Heart left ventricle (tissue), 16 donors: Measurements from ENCODE around the gene FAM171A2. TPM values are rescaled to one million over a fixed set of nuclear protein-coding genes. Genes with fewer than 3 reads are reported as not detected.

Experiments
- ATAC-seq, 4 donors: fragments of 200-7000 bp; cut with Tn5 transposase; one replicate each; pipeline ENCODE4 v1.9.1; 2020 to 2022; ENCODE audit warnings: moderate library complexity in 4 of 4, mild to moderate bottlenecking in 3 of 4, moderate number of reproducible peaks in 1 of 4
- DNase-seq, 5 donors: peaks; one replicate each; pipeline ENCODE4 v3.0.0-alpha.2; 2020
- H3K27ac ChIP-seq, 12 donors: fragments of 200-600 bp; sonication (generic) in 4 of 12; one replicate each; pipeline versions ENCODE4 v1.5.0 to v1.8.0; 2016 to 2022; ENCODE audit warnings: mild to moderate bottlenecking in 2 of 12
- H3K27me3 ChIP-seq, 9 donors: fragments of 200-600 bp; sonication (generic) in 2 of 9; one replicate each; pipeline versions ENCODE4 v1.5.1 to v1.8.0; 2016 to 2022; ENCODE audit warnings: mild to moderate bottlenecking in 3 of 9
- H3K36me3 ChIP-seq, 9 donors: fragments of 200-600 bp; sonication (generic) in 2 of 9; one replicate each; pipeline versions ENCODE4 v1.5.0 to v1.8.0; 2018 to 2022; ENCODE audit warnings: mild to moderate bottlenecking in 2 of 9
- H3K4me1 ChIP-seq, 12 donors: fragments of 200-600 bp; sonication (generic) in 4 of 12; one replicate each; pipeline versions ENCODE4 v1.5.0 to v1.8.0; 2016 to 2022; ENCODE audit warnings: mild to moderate bottlenecking in 3 of 12
- H3K4me3 ChIP-seq, 12 donors: fragments of 200-600 bp; sonication (generic) in 4 of 12; one replicate each; pipeline versions ENCODE4 v1.5.0 to v1.8.0; 2017 to 2022; ENCODE audit warnings: mild to moderate bottlenecking in 9 of 12, moderate library complexity in 4 of 12
- H3K9me3 ChIP-seq, 12 donors: fragments of 200-600 bp; sonication (generic) in 4 of 12; one replicate each; pipeline versions ENCODE4 v1.5.0 to v1.8.0; 2016 to 2022; ENCODE audit warnings: mild to moderate bottlenecking in 1 of 12
- CTCF ChIP-seq, 12 donors: fragments of 200-600 bp; sonication (generic) in 4 of 12; IDR thresholded peaks; one replicate each; pipeline versions ENCODE4 v1.5.0 to v1.8.0; 2018 to 2022; ENCODE audit warnings: antibody characterized with exemption in 12 of 12, mild to moderate bottlenecking in 5 of 12
- POLR2A ChIP-seq, 2 donors: fragments of 450-650 bp; IDR thresholded peaks; one replicate each; pipeline ENCODE4 v1.6.1; 2017; ENCODE audit warnings: antibody characterized with exemption in 2 of 2, mild to moderate bottlenecking in 2 of 2, moderate library complexity in 2 of 2
- WGBS, 4 donors: extraction: QIAGEN DNeasy Blood & Tissue Kit in 2 of 4; methylation state at CpG; one replicate each; pipeline versions ENCODE4 v1.1.5 to v1.1.7; 2013 to 2018; 5-methylcytosine and 5-hydroxymethylcytosine counted together
- intact Hi-C, 10 donors: fragments of 100-400 bp; cut with DNase I; formaldehyde crosslinking; loops; one replicate each; pipeline versions ENCODE4 v1.11.1 to v1.14.2; 2022
- polyA plus RNA-seq, 2 donors: library from polyadenylated mRNA; stranded (reverse); fragments of 200-250 nt; gene quantifications; one replicate each; pipeline ENCODE4 v1.2.3, GENCODE V29; 2013
- total RNA-seq, 9 donors: library from RNA; depleted of rRNA in 2 of 9; stranded (reverse); fragments of >200 nt in 2 of 9; fragmentation: NEBNext Ultra II Directional in 3 of 9; extraction: Animal tissue kit (Norgen Biotek cat#: 25700) in 3 of 9; gene quantifications; one replicate each; pipeline versions ENCODE4 v1.1.0 to v1.2.4, GENCODE V29; 2016 to 2023
- donor health status: ischemic (EF 13 %, LVEDD 7.1; RV severe dilation, severe dysfunction).
- donor health status: healthy with polysubstance abuse.
- donor health status: DM: no; HTN: yes; CAD: no.
- donor health status: DM: no; HTN: no; CAD: no.
- donor health status: ischemic (EF 25% LVEDD 6.9; RV normal size, moderate dysfunction).
- donor health status: ischemic (EF 25% LVEDD 5.7; RV mildly dilated, moderate dysfunction).
- donor health status: healthy.
- donor health status: DM: yes; HTN: yes; CAD: no.
- donor health status: ischemic (EF 35%, LVEDD 5.7; RV mildly dilated, moderate dysfunction).
- donor health status: nonischemic (EF 11% LVEDD 7.7; RV severe dilation, severe dysfunction).
- donor health status: DM: yes; HTN: yes; CAD: no.
- donor health status: PGD.
- donor health status: ischemic (EF 29% LVEDD 5.4; RV normal size, mild dysfunction).
- donor health status: nonischemic (EF 23%, LVEDD 6.1; RV moderate dilation, normal function).

Gene FAM171A2
- total and polyA plus RNA-seq, 11 donors: 0.40 to 2.1 (median 0.77) TPM

- H3K9me3 ChIP-seq: no peaks in the 10 kb centered on the region
- TF ChIP-seq POLR2A (IDR thresholded peaks at IDR 0.05): no peak
- no peak for TF ChIP-seq CTCF (IDR thresholded peaks at IDR 0.05)
- H3K4me1 ChIP-seq: peaks cover 0 to 19% (median 13%) of the 10 kb centered on the region in 12 donors
- no peaks in the 10 kb centered on the region for H3K36me3 ChIP-seq
- intact Hi-C loops: loop anchor here in 1 of 10 donors (10.0 kb wide), 1 partner anchor 61 kb away; no protein-coding TSS in a partner anchor
- 61 to 72% (median 67%) methylated on average over 14 to 16 of the region's 16 CpGs for WGBS, 4 donors
- peaks cover 0 to 21% (median 4%) of the 10 kb centered on the region in 9 donors for H3K27me3 ChIP-seq
- H3K27ac ChIP-seq: no peak overlapping the region
- no peak for DNase-seq
- ATAC-seq: no peak
- H3K4me3 ChIP-seq: no peak overlapping the region
Observed at GRCh38 chr17:44383861-44384260, 20.2 kb upstream of the FAM171A2 start.

GRCh38 chr17:44383363-44383762 lies 19.7 kb upstream of the FAM171A2 start:
- Histone ChIP-seq H3K27me3 (peaks cover 0 to 21% (median 4%) of the 10 kb centered on the region in 9 donors), H3K4me3 (no peak overlapping the region), H3K4me1 (peaks cover 0 to 19% (median 13%) of the 10 kb centered on the region in 12 donors), H3K36me3 (no peaks in the 10 kb centered on the region), H3K9me3 (no peaks in the 10 kb centered on the region), H3K27ac (no peak overlapping the region)
- ATAC-seq (no peak), DNase-seq (no peak)
- intact Hi-C loops: loop anchor here in 1 of 10 donors (10.0 kb wide), 1 partner anchor 61 kb away; no protein-coding TSS in a partner anchor
- TF ChIP-seq POLR2A (IDR thresholded peaks at IDR 0.05) (no peak), CTCF (IDR thresholded peaks at IDR 0.05) (no peak)
- 91 to 95% (median 93%) methylated on average over 13 to 15 of the region's 15 CpGs for WGBS, 4 donors

DNA sequence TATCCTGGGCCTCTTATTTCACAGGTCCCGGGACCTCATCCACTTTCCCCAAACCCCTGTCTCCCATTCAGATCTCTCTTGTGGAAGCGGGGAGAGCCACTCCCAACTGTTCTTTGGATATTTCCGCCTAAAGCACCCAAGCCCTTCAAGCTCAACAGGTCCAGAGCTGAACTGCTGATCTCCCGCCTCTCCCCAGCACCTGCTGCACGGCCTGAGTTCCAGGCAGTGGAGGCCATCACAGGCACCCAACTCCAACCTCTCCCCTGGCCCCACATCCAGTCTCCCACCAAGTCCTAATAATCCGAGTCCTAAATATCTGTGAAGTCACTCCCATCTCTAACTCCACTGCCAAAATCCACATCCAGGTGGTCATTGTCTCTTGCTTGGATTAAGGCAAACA lies 19.3 kb upstream of the FAM171A2 start:
- TF ChIP-seq CTCF (IDR thresholded peaks at IDR 0.05) (no peak), POLR2A (IDR thresholded peaks at IDR 0.05) (no peak)
- DNase-seq (no peak), ATAC-seq (no peak)
- no peaks in the 10 kb centered on the region for H3K36me3 ChIP-seq
- H3K9me3 ChIP-seq: no peaks in the 10 kb centered on the region
- H3K27me3 ChIP-seq: peaks cover 0 to 21% (median 4%) of the 10 kb centered on the region in 9 donors
- peaks cover 0 to 19% (median 13%) of the 10 kb centered on the region in 12 donors for H3K4me1 ChIP-seq
- H3K27ac ChIP-seq: no peak overlapping the region
- intact Hi-C loops: loop anchor here in 1 of 10 donors (10.0 kb wide), 1 partner anchor 62 kb away; no protein-coding TSS in a partner anchor
- WGBS, 4 donors: 87 to 98% (median 89%) methylated on average over 6 of the region's 6 CpGs
- no peak overlapping the region for H3K4me3 ChIP-seq

DNA sequence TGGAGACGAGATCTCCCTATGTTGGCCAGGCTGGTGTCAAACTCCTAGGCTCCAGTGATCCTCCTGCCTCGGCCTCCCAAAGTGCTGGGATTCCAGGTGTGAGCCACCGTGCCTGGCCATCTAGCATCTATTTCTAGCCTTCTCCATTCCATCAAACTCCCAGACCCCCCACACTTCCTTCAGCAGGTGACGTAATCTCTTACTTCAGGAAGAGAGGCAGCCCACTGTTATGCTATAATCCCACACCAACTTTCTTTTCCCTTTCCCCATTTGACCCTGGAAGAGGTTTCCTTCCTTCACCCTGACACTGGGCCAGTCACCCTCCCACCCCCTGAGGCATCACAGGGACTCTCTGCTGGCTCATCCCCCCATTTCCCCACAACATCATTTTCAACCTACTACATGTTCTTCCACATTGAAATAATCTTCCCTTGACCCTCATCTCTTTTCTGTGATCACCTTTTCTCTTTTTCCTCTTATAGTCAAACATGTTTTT lies 18.2 kb upstream of the FAM171A2 start:
- no peaks in the 10 kb centered on the region for H3K36me3 ChIP-seq
- TF ChIP-seq POLR2A (IDR thresholded peaks at IDR 0.05) (no peak), CTCF (IDR thresholded peaks at IDR 0.05) (no peak)
- DNase-seq (no peak), ATAC-seq (no peak)
- H3K27ac ChIP-seq: no peak overlapping the region
- peaks cover 0 to 20% (median 13%) of the 10 kb centered on the region in 12 donors for H3K4me1 ChIP-seq
- H3K27me3 ChIP-seq: peaks cover 0 to 21% (median 4%) of the 10 kb centered on the region in 9 donors
- no peaks in the 10 kb centered on the region for H3K9me3 ChIP-seq
- H3K4me3 ChIP-seq: no peak overlapping the region
- 73 to 80% (median 76%) methylated on average over 4 of the region's 4 CpGs for WGBS, 4 donors
- intact Hi-C loops: loop anchor here in 1 of 10 donors (10.0 kb wide), 1 partner anchor 63 kb away; no protein-coding TSS in a partner anchor
